ENCODE measurements around the gene TFAP2C. TPM values are rescaled to one million over a fixed set of nuclear protein-coding genes. Genes with fewer than 3 reads are reported as not detected.
"Not testable (repeated sequence)": the region's sequence is repeated elsewhere in the genome, so short reads cannot be mapped to it uniquely, and the experiment has no call there.

TFAP2C gene
- total RNA-seq, 1 donor from 2014 or later: not detected

- Mint-ChIP-seq H3K4me1 (ENCODE audit: low read depth) (no peaks in the 10 kb centered on the region), H3K27me3 (ENCODE audit: low read depth) (no peaks in the 10 kb centered on the region), H3K36me3 (ENCODE audit: low read depth) (no peaks in the 10 kb centered on the region), H3K4me3 (ENCODE audit: low read depth) (no peak overlapping the region), H3K27ac (no peak overlapping the region), H3K9me3 (no peaks in the 10 kb centered on the region)
- intact Hi-C loops (cut with micrococcal nuclease): no loop called here
- DNase-seq (ENCODE audit: low spot score): no peak
Observed at GRCh38 chr20:56604673-56605072, 24.4 kb upstream of the TFAP2C start.

GRCh38 chr20:56605261-56605996 lies 23.7 kb upstream of the TFAP2C start:
- Mint-ChIP-seq H3K36me3 (ENCODE audit: low read depth) (no peaks in the 10 kb centered on the region), H3K4me1 (ENCODE audit: low read depth) (no peaks in the 10 kb centered on the region), H3K27me3 (ENCODE audit: low read depth) (no peaks in the 10 kb centered on the region), H3K9me3 (no peaks in the 10 kb centered on the region), H3K27ac (no peak overlapping the region), H3K4me3 (ENCODE audit: low read depth) (no peak overlapping the region)
- intact Hi-C loops (cut with micrococcal nuclease): no loop called here
- DNase-seq (ENCODE audit: low spot score): no peak

- no peaks in the 10 kb centered on the region for H3K27me3 Mint-ChIP-seq (ENCODE audit: low read depth)
- intact Hi-C loops (cut with micrococcal nuclease): no loop called here
- H3K4me3 Mint-ChIP-seq (ENCODE audit: low read depth): no peak overlapping the region
- DNase-seq (ENCODE audit: low spot score): no peak
- H3K36me3 Mint-ChIP-seq (ENCODE audit: low read depth): no peaks in the 10 kb centered on the region
- H3K9me3 Mint-ChIP-seq: no peaks in the 10 kb centered on the region
- no peaks in the 10 kb centered on the region for H3K4me1 Mint-ChIP-seq (ENCODE audit: low read depth)
- H3K27ac Mint-ChIP-seq: no peak overlapping the region
Observed at GRCh38 chr20:56606174-56606945, 22.7 kb upstream of the TFAP2C start.

GRCh38 chr20:56607061-56607704 lies 21.9 kb upstream of the TFAP2C start:
- no peak for DNase-seq (ENCODE audit: low spot score)
- H3K27ac Mint-ChIP-seq: no peak overlapping the region
- H3K36me3 Mint-ChIP-seq (ENCODE audit: low read depth): no peaks in the 10 kb centered on the region
- intact Hi-C loops (cut with micrococcal nuclease): no loop called here
- no peak overlapping the region for H3K4me3 Mint-ChIP-seq (ENCODE audit: low read depth)
- no peaks in the 10 kb centered on the region for H3K27me3 Mint-ChIP-seq (ENCODE audit: low read depth)
- no peaks in the 10 kb centered on the region for H3K9me3 Mint-ChIP-seq
- no peaks in the 10 kb centered on the region for H3K4me1 Mint-ChIP-seq (ENCODE audit: low read depth)

GRCh38 chr20:56608376-56608775 lies 20.7 kb upstream of the TFAP2C start:
- intact Hi-C loops (cut with micrococcal nuclease): no loop called here
- Mint-ChIP-seq H3K4me1 (ENCODE audit: low read depth) (no peaks in the 10 kb centered on the region), H3K4me3 (ENCODE audit: low read depth) (no peak overlapping the region), H3K9me3 (no peaks in the 10 kb centered on the region), H3K36me3 (ENCODE audit: low read depth) (no peaks in the 10 kb centered on the region), H3K27me3 (ENCODE audit: low read depth) (no peaks in the 10 kb centered on the region), H3K27ac (no peak overlapping the region)
- DNase-seq (ENCODE audit: low spot score): no peak

GRCh38 chr20:56609321-56609720 lies 19.8 kb upstream of the TFAP2C start:
- Mint-ChIP-seq H3K9me3 (no peaks in the 10 kb centered on the region), H3K27me3 (ENCODE audit: low read depth) (no peaks in the 10 kb centered on the region), H3K27ac (no peak overlapping the region), H3K4me1 (ENCODE audit: low read depth) (no peaks in the 10 kb centered on the region), H3K36me3 (ENCODE audit: low read depth) (no peaks in the 10 kb centered on the region), H3K4me3 (ENCODE audit: low read depth) (no peak overlapping the region)
- no peak for DNase-seq (ENCODE audit: low spot score)
- intact Hi-C loops (cut with micrococcal nuclease): no loop called here

GRCh38 chr20:56610098-56610497 lies 19.0 kb upstream of the TFAP2C start:
- no peaks in the 10 kb centered on the region for H3K9me3 Mint-ChIP-seq
- no peak overlapping the region for H3K27ac Mint-ChIP-seq
- no peak overlapping the region for H3K4me3 Mint-ChIP-seq (ENCODE audit: low read depth)
- intact Hi-C loops (cut with micrococcal nuclease): no loop called here
- H3K36me3 Mint-ChIP-seq (ENCODE audit: low read depth): no peaks in the 10 kb centered on the region
- H3K27me3 Mint-ChIP-seq (ENCODE audit: low read depth): no peaks in the 10 kb centered on the region
- DNase-seq (ENCODE audit: low spot score): no peak
- H3K4me1 Mint-ChIP-seq (ENCODE audit: low read depth): no peaks in the 10 kb centered on the region

- intact Hi-C loops (cut with micrococcal nuclease): no loop called here
- Mint-ChIP-seq H3K27me3 (ENCODE audit: low read depth) (no peaks in the 10 kb centered on the region), H3K4me3 (ENCODE audit: low read depth) (no peak overlapping the region), H3K9me3 (no peaks in the 10 kb centered on the region), H3K36me3 (ENCODE audit: low read depth) (no peaks in the 10 kb centered on the region), H3K27ac (no peak overlapping the region), H3K4me1 (ENCODE audit: low read depth) (no peaks in the 10 kb centered on the region)
- DNase-seq (ENCODE audit: low spot score): no peak
Observed at GRCh38 chr20:56614196-56614595, 14.9 kb upstream of the TFAP2C start.

- H3K36me3 Mint-ChIP-seq (ENCODE audit: low read depth): no peaks in the 10 kb centered on the region
- H3K27ac Mint-ChIP-seq: no peak overlapping the region
- H3K4me3 Mint-ChIP-seq (ENCODE audit: low read depth): no peak overlapping the region
- intact Hi-C loops (cut with micrococcal nuclease): no loop called here
- no peak for DNase-seq (ENCODE audit: low spot score)
- H3K9me3 Mint-ChIP-seq: no peaks in the 10 kb centered on the region
- H3K4me1 Mint-ChIP-seq (ENCODE audit: low read depth): no peaks in the 10 kb centered on the region
- H3K27me3 Mint-ChIP-seq (ENCODE audit: low read depth): peaks cover under 1% of the 10 kb centered on the region
Observed at GRCh38 chr20:56616716-56617115, 12.4 kb upstream of the TFAP2C start.

- no peaks in the 10 kb centered on the region for H3K36me3 Mint-ChIP-seq (ENCODE audit: low read depth)
- H3K9me3 Mint-ChIP-seq: no peaks in the 10 kb centered on the region
Observed at GRCh38 chr20:56617489-56617888, 11.6 kb upstream of the TFAP2C start.

GRCh38 chr20:56621730-56622129 lies 7.4 kb upstream of the TFAP2C start:
- Mint-ChIP-seq H3K9me3 (no peaks in the 10 kb centered on the region), H3K27ac (no peak overlapping the region), H3K27me3 (ENCODE audit: low read depth) (peaks cover 27% of the 10 kb centered on the region), H3K4me3 (ENCODE audit: low read depth) (no peak overlapping the region), H3K36me3 (ENCODE audit: low read depth) (no peaks in the 10 kb centered on the region), H3K4me1 (ENCODE audit: low read depth) (no peaks in the 10 kb centered on the region)
- intact Hi-C loops (cut with micrococcal nuclease): no loop called here
- no peak for DNase-seq (ENCODE audit: low spot score)

More at GRCh38 chr20:56617489-56617888, 11.6 kb upstream of the TFAP2C start:
- peaks cover 3% of the 10 kb centered on the region for H3K27me3 Mint-ChIP-seq (ENCODE audit: low read depth)
- intact Hi-C loops (cut with micrococcal nuclease): no loop called here
- no peak for DNase-seq (ENCODE audit: low spot score)
- no peak overlapping the region for H3K27ac Mint-ChIP-seq
- H3K4me3 Mint-ChIP-seq (ENCODE audit: low read depth): no peak overlapping the region
- no peaks in the 10 kb centered on the region for H3K4me1 Mint-ChIP-seq (ENCODE audit: low read depth)

GRCh38 chr20:56623930-56624329 lies 5.2 kb upstream of the TFAP2C start:
- DNase-seq (ENCODE audit: low spot score); H3K4me1 Mint-ChIP-seq (ENCODE audit: low read depth); H3K36me3 Mint-ChIP-seq (ENCODE audit: low read depth); H3K9me3 Mint-ChIP-seq; intact Hi-C loops (cut with micrococcal nuclease); H3K4me3 Mint-ChIP-seq (ENCODE audit: low read depth); H3K27ac Mint-ChIP-seq: not testable (repeated sequence)
- H3K27me3 Mint-ChIP-seq (ENCODE audit: low read depth): peaks cover 44% of the 10 kb centered on the region

All from activated T-helper 2 cell treated with anti-CD3 and anti-CD28 coated beads, Interferon-gamma antibody, Interleukin-2, Interleukin-4, amounts not matched to agents 10 μg/mL and 5 μg/mL and 100 μg/mL, durations not matched to agents 14 hours and 24 hours and 36 hours (primary cell).